Liver (tissue), 9 donors: ENCODE results near the gene NLGN3. TPM values are rescaled to one million over a fixed set of nuclear protein-coding genes. Genes with fewer than 3 reads are reported as not detected.

Source experiments
- DNase-seq: peaks from one replicate; pipeline ENCODE4 v3.0.0-alpha.2; 2017; ENCODE audit warnings: low spot score
- H3K27ac ChIP-seq, 2 donors: one replicate each; pipeline ENCODE4 v1.7.0; 2013; ENCODE audit warnings: inconsistent platforms in 2 of 2, low read length in 2 of 2, control low read depth in 1 of 2, low read depth in 1 of 2, mild to moderate bottlenecking in 1 of 2
- H3K27me3 ChIP-seq, 4 donors: one replicate each; pipeline versions ENCODE4 v1.6.1 to v1.7.0; 2013; ENCODE audit warnings: low read length in 3 of 4, inconsistent platforms in 1 of 4, mild to moderate bottlenecking in 1 of 4, moderate library complexity in 1 of 4; ENCODE audit not compliant: control insufficient read depth in 4 of 4, insufficient read depth in 4 of 4
- H3K36me3 ChIP-seq, 4 donors: one replicate each; pipeline versions ENCODE4 v1.6.1 to v1.7.0; 2013; ENCODE audit warnings: low read length in 3 of 4, mild to moderate bottlenecking in 3 of 4, low read depth in 1 of 4, moderate library complexity in 1 of 4; ENCODE audit not compliant: control insufficient read depth in 4 of 4, insufficient read depth in 3 of 4
- H3K4me1 ChIP-seq, 4 donors: one replicate each; pipeline versions ENCODE4 v1.6.1 to v1.7.0; 2013; ENCODE audit warnings: low read length in 3 of 4, mild to moderate bottlenecking in 3 of 4, moderate library complexity in 1 of 4; ENCODE audit not compliant: control insufficient read depth in 4 of 4, insufficient read depth in 4 of 4
- H3K4me3 ChIP-seq, 3 donors: one replicate each; pipeline versions ENCODE4 v1.6.1 to v1.7.0; 2013; ENCODE audit warnings: low read length in 3 of 3, control low read depth in 1 of 3, low read depth in 1 of 3, mild to moderate bottlenecking in 1 of 3
- H3K9ac ChIP-seq, 2 donors: one replicate each; pipeline ENCODE4 v1.7.0; 2013; ENCODE audit warnings: low read length in 2 of 2, mild to moderate bottlenecking in 2 of 2, moderate library complexity in 2 of 2, control low read depth in 1 of 2, low read depth in 1 of 2
- H3K9me3 ChIP-seq, 4 donors: one replicate each; pipeline versions ENCODE4 v1.6.1 to v1.7.0; 2013; ENCODE audit warnings: low read length in 3 of 4; ENCODE audit not compliant: control insufficient read depth in 4 of 4
- FOXA1 ChIP-seq: IDR thresholded peaks from 2 replicates; pipeline ENCODE4 v1.6.1; 2016; ENCODE audit warnings: antibody characterized with exemption
- FOXA2 ChIP-seq: IDR thresholded peaks from 2 replicates; pipeline ENCODE4 v1.6.1; 2016; ENCODE audit warnings: antibody characterized with exemption
- GABPA ChIP-seq, 2 donors: IDR thresholded peaks in 1 of 2; conservative IDR thresholded peaks in 1 of 2; 2 replicates each; pipeline ENCODE4 v1.6.1; 2016; ENCODE audit warnings: antibody characterized with exemption in 2 of 2, mild to moderate bottlenecking in 1 of 2, moderate library complexity in 1 of 2
- HNF4A ChIP-seq, 2 donors: conservative IDR thresholded peaks; 2 replicates each; pipeline ENCODE4 v1.6.1; 2016; ENCODE audit warnings: antibody characterized with exemption in 2 of 2, mild to moderate bottlenecking in 2 of 2
- JUND ChIP-seq, 2 donors: IDR thresholded peaks; 2 replicates each; pipeline ENCODE4 v1.6.1; 2016; ENCODE audit warnings: antibody characterized with exemption in 2 of 2
- RXRA ChIP-seq, 2 donors: IDR thresholded peaks; 2 replicates each; pipeline ENCODE4 v1.6.1; 2017 to 2018; ENCODE audit warnings: antibody characterized with exemption in 2 of 2, mild to moderate bottlenecking in 1 of 2
- SP1 ChIP-seq: IDR thresholded peaks from 2 replicates; pipeline ENCODE4 v1.6.1; 2018; ENCODE audit warnings: antibody characterized with exemption, mild to moderate bottlenecking
- TAF1 ChIP-seq: conservative IDR thresholded peaks from 2 replicates; pipeline ENCODE4 v1.6.1; 2016; ENCODE audit warnings: antibody characterized with exemption, mild to moderate bottlenecking
- YY1 ChIP-seq: IDR thresholded peaks from 2 replicates; pipeline ENCODE4 v1.6.1; 2016; ENCODE audit warnings: antibody characterized with exemption, mild to moderate bottlenecking
- whole genome bisulfite sequencing: extraction: QIAGEN DNeasy Blood & Tissue Kit; methylation state at CpG from one replicate; pipeline ENCODE4 v1.1.7; 2013; 5-methylcytosine and 5-hydroxymethylcytosine counted together
- polyA plus RNA-seq, 2 donors: library from polyadenylated mRNA; stranded (reverse) in 1 of 2; unstranded in 1 of 2; fragments of 200-250 nt in 1 of 2; fragments of >200 nt in 1 of 2; fragmentation: Nextera tagmentation in 1 of 2; extraction: Ambion mirVana in 1 of 2; gene quantifications; one replicate each; pipeline versions ENCODE4 v1.2.1 to v1.2.3, GENCODE V29; 2013 to 2015
- total RNA-seq, 2 donors: library from RNA; depleted of rRNA; stranded (reverse); fragments of >200 nt; gene quantifications; one replicate each; pipeline ENCODE4 v1.2.3, GENCODE V29; 2014
- TF ChIP-seq, protein P1 (sequence below): IDR thresholded peaks from 2 replicates; pipeline ENCODE4 v1.6.1; 2016; ENCODE audit warnings: antibody characterized with exemption
- TF ChIP-seq, protein P2 (sequence below): IDR thresholded peaks from 2 replicates; pipeline ENCODE4 v1.6.1; 2016; ENCODE audit warnings: antibody characterized with exemption
- TF ChIP-seq, protein P3 (sequence below): IDR thresholded peaks from 2 replicates; pipeline ENCODE4 v1.6.1; 2016; ENCODE audit warnings: antibody characterized with exemption
- TF ChIP-seq, protein P4 (sequence below): fragments of 150-350 bp; IDR thresholded peaks from 2 replicates; pipeline ENCODE4 v1.5.1; 2017; ENCODE audit warnings: improper control_type of control experiment, low read depth, low read length; ENCODE audit not compliant: missing input control
- donor health status: healthy.
- donor health status: healthy.
- donor health status: healthy.
- donor health status: healthy.
- donor health status: healthy.

NLGN3 gene
- total and polyA plus RNA-seq, 4 donors: 0.11 to 0.23 (median 0.15) TPM

DNA sequence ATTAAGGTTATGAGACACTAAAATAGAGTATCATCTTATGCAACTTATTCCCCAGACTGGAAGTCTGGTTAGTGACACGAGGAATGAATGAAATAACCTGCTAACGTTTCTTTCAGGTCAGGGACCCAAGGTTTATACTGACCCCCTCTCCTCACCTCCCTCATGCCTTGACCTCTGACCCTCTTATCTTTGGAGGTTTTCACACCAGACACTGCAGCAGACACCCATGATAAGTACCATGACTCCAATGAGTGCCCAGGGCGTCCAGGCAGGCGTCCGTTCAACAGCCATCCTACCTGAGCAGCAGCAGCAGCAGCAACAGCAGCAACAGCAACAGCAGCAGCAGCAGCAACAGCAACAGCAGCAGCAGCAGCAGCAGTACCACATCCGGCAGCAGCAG, 4.2 kb upstream of the NLGN3 start:
- no peak for DNase-seq
- Histone ChIP-seq H3K36me3 (peaks cover 11 to 43% (median 17%) of the 10 kb centered on the region in 4 donors), H3K4me1 (peaks cover 0 to 6% (median 1%) of the 10 kb centered on the region in 4 donors), H3K4me3 (no peak overlapping the region), H3K9me3 (no peaks in the 10 kb centered on the region), H3K9ac (no peak overlapping the region), H3K27ac (no peak overlapping the region), H3K27me3 (no peaks in the 10 kb centered on the region)
- TF ChIP-seq HNF4A (conservative IDR thresholded peaks at IDR 0.05) (no peak), TAF1 (no peak), YY1 (no peak), GABPA (IDR thresholded peaks at IDR 0.05 in 1 of 2, conservative IDR thresholded peaks at IDR 0.05 in 1 of 2) (no peak)
- TF ChIP-seq, protein P1, sequence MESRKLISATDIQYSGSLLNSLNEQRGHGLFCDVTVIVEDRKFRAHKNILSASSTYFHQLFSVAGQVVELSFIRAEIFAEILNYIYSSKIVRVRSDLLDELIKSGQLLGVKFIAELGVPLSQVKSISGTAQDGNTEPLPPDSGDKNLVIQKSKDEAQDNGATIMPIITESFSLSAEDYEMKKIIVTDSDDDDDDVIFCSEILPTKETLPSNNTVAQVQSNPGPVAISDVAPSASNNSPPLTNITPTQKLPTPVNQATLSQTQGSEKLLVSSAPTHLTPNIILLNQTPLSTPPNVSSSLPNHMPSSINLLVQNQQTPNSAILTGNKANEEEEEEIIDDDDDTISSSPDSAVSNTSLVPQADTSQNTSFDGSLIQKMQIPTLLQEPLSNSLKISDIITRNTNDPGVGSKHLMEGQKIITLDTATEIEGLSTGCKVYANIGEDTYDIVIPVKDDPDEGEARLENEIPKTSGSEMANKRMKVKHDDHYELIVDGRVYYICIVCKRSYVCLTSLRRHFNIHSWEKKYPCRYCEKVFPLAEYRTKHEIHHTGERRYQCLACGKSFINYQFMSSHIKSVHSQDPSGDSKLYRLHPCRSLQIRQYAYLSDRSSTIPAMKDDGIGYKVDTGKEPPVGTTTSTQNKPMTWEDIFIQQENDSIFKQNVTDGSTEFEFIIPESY: no peak
- WGBS: 88% methylated on average over 6 of the region's 6 CpGs

DNA sequence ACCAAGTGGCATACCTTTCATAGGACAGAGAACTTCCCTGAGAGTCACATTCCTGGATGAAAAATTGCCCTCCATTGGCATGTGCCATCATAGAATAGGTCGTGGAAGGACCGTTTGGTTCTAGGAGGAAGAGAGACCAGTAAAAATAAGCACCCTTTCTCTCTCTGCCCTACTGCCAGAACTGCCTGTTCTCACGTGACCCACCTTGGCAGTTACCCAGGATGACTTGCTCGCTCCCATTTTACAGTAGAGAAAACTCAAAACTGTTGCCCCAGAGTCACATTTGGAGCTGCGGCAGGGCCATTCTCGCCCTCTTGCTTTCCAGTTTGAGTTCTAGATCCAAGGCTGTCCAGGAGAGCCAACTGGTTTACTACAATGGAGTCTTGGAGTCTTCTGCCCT, 1.1 kb upstream of the NLGN3 start:
- Histone ChIP-seq H3K9me3 (no peaks in the 10 kb centered on the region), H3K27me3 (no peaks in the 10 kb centered on the region), H3K27ac (no peak overlapping the region), H3K36me3 (peaks cover 3 to 18% (median 8%) of the 10 kb centered on the region in 4 donors), H3K4me3 (no peak overlapping the region), H3K9ac (no peak overlapping the region), H3K4me1 (peaks cover 0 to 6% (median 3%) of the 10 kb centered on the region in 4 donors)
- TF ChIP-seq SP1 (no peak), JUND (IDR thresholded peaks at IDR 0.05) (no peak), FOXA2 (no peak), FOXA1 (no peak), RXRA (IDR thresholded peaks at IDR 0.05) (no peak), HNF4A (conservative IDR thresholded peaks at IDR 0.05) (no peak), YY1 (no peak)
- TF ChIP-seq, protein P2, sequence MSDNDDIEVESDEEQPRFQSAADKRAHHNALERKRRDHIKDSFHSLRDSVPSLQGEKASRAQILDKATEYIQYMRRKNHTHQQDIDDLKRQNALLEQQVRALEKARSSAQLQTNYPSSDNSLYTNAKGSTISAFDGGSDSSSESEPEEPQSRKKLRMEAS: no peak
- TF ChIP-seq, protein P1: no peak
- TF ChIP-seq, protein P3, sequence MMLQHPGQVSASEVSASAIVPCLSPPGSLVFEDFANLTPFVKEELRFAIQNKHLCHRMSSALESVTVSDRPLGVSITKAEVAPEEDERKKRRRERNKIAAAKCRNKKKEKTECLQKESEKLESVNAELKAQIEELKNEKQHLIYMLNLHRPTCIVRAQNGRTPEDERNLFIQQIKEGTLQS: no peak
- TF ChIP-seq, protein P4, sequence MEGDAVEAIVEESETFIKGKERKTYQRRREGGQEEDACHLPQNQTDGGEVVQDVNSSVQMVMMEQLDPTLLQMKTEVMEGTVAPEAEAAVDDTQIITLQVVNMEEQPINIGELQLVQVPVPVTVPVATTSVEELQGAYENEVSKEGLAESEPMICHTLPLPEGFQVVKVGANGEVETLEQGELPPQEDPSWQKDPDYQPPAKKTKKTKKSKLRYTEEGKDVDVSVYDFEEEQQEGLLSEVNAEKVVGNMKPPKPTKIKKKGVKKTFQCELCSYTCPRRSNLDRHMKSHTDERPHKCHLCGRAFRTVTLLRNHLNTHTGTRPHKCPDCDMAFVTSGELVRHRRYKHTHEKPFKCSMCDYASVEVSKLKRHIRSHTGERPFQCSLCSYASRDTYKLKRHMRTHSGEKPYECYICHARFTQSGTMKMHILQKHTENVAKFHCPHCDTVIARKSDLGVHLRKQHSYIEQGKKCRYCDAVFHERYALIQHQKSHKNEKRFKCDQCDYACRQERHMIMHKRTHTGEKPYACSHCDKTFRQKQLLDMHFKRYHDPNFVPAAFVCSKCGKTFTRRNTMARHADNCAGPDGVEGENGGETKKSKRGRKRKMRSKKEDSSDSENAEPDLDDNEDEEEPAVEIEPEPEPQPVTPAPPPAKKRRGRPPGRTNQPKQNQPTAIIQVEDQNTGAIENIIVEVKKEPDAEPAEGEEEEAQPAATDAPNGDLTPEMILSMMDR: no peak
- WGBS: 62% methylated on average over 6 of the region's 6 CpGs
- no peak for DNase-seq
